Measurements from ENCODE around the gene CDH12. TPM values are rescaled to one million over a fixed set of nuclear protein-coding genes. Genes with fewer than 3 reads are reported as not detected.
"Not testable (repeated sequence)": the region's sequence is repeated elsewhere in the genome, so short reads cannot be mapped to it uniquely, and the experiment has no call there.

CDH12 gene
- total and polyA plus RNA-seq, 4 experiments from 2014 or later = not detected

DNA sequence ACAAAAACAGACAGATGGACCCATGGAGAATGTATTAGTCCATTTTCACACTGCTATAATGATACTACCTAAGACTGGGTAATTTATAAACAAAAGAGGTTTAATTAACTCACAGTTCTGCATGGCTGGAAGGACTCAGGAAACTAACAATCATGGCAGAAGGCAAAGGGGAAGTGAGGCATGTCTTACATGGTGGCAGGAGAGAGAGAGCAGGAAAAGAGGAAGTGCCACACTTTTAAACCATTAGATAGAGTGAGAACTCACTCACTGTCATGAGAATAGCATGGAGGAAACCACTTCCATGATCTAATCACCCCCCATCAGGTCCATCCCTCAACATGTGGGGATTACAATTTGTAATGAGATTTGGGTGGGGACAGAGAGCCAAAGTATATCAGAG, 808.9 kb downstream of the CDH12 start:
- no peaks in the 10 kb centered on the region for H3K9me3 ChIP-seq (ENCODE audit: control insufficient read depth in 1 of 2, low read length in 2 of 2)
- no peaks in the 10 kb centered on the region for H3K36me3 ChIP-seq (ENCODE audit: insufficient read depth, low read length)
- H3K9me3 Mint-ChIP-seq = peaks cover 0 to 30% (median 3%) of the 10 kb centered on the region in 8 donors
- intact Hi-C loops (cut with micrococcal nuclease) = no loop called here
- no peaks in the 10 kb centered on the region for H3K27me3 Mint-ChIP-seq
- ChIA-PET CTCF (ENCODE audit: partially characterized antibody) (no interaction called here), POLR2A (ENCODE audit: partially characterized antibody) (no interaction called here)
- no peaks in the 10 kb centered on the region for H3K36me3 Mint-ChIP-seq
- no peaks in the 10 kb centered on the region for H3K27me3 ChIP-seq (ENCODE audit: insufficient read depth, low read length)
- H3K27ac Mint-ChIP-seq = no peak overlapping the region
- no peak overlapping the region for H3K4me3 ChIP-seq (ENCODE audit: low read length in 2 of 2)
- DNase-seq = no peak
- H3K4me3 Mint-ChIP-seq = no peak overlapping the region
- no peaks in the 10 kb centered on the region for H3K4me1 ChIP-seq (ENCODE audit: insufficient read depth, low read length)
- no peak overlapping the region for H3K27ac ChIP-seq (ENCODE audit: low read depth, low read length)
- H3K4me1 Mint-ChIP-seq = no peaks in the 10 kb centered on the region

GRCh38 chr5:22036061-22036460, 817.1 kb downstream of the CDH12 start:
- Mint-ChIP-seq H3K4me1 (no peaks in the 10 kb centered on the region), H3K36me3 (no peaks in the 10 kb centered on the region), H3K9me3 (peaks cover 0 to 11% (median 6%) of the 10 kb centered on the region in 8 donors), H3K4me3 (no peak overlapping the region), H3K27ac (no peak overlapping the region), H3K27me3 (no peaks in the 10 kb centered on the region)
- POLR2A ChIA-PET (ENCODE audit: partially characterized antibody) = no interaction called here
- Histone ChIP-seq H3K36me3 (ENCODE audit: insufficient read depth, low read length) (no peaks in the 10 kb centered on the region), H3K4me3 (ENCODE audit: low read length in 2 of 2) (no peak overlapping the region), H3K4me1 (ENCODE audit: insufficient read depth, low read length) (no peaks in the 10 kb centered on the region), H3K27ac (ENCODE audit: low read depth, low read length) (no peak overlapping the region), H3K9me3 (ENCODE audit: control insufficient read depth in 1 of 2, low read length in 2 of 2) (no peaks in the 10 kb centered on the region), H3K27me3 (ENCODE audit: insufficient read depth, low read length) (no peaks in the 10 kb centered on the region)
- DNase-seq = no peak
- CTCF ChIA-PET (ENCODE audit: partially characterized antibody) = interaction anchor here (1.3 kb wide), 1 partner anchor 17 kb away, joined by 4 read pairs; no protein-coding TSS in a partner anchor
- intact Hi-C loops (cut with micrococcal nuclease) = no loop called here

DNA sequence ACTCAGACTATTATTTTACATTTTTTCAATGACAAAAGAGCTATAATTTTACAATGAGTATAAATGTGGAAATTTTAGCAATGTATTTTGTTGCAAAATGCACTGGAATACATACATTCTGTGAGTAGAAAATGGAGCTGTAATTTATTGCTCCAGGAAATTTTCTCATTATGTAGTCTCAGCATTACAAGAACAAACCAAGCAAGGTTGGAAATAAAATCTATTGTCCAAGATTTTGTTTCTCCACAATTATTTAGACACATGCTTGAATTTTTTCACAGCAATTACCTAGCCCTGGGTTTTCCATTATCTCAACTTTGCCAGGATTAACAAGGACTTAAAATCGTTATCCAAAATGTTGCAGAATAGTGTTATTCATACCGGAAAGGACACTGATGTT, 820.1 kb downstream of the CDH12 start:
- POLR2A ChIA-PET (ENCODE audit: partially characterized antibody) = no interaction called here
- Histone ChIP-seq H3K27ac (ENCODE audit: low read depth, low read length) (no peak overlapping the region), H3K4me3 (ENCODE audit: low read length in 2 of 2) (no peak overlapping the region), H3K27me3 (ENCODE audit: insufficient read depth, low read length) (no peaks in the 10 kb centered on the region), H3K9me3 (ENCODE audit: control insufficient read depth in 1 of 2, low read length in 2 of 2) (no peaks in the 10 kb centered on the region), H3K36me3 (ENCODE audit: insufficient read depth, low read length) (no peaks in the 10 kb centered on the region), H3K4me1 (ENCODE audit: insufficient read depth, low read length) (no peaks in the 10 kb centered on the region)
- H3K4me3 Mint-ChIP-seq = no peak overlapping the region
- no peak overlapping the region for H3K27ac Mint-ChIP-seq
- no peak for DNase-seq
- peaks cover 0 to 13% (median 3%) of the 10 kb centered on the region in 8 donors for H3K9me3 Mint-ChIP-seq
- H3K36me3 Mint-ChIP-seq = no peaks in the 10 kb centered on the region
- no peaks in the 10 kb centered on the region for H3K27me3 Mint-ChIP-seq
- intact Hi-C loops (cut with micrococcal nuclease) = no loop called here
- CTCF ChIA-PET (ENCODE audit: partially characterized antibody) = no interaction called here
- H3K4me1 Mint-ChIP-seq = no peaks in the 10 kb centered on the region

DNA sequence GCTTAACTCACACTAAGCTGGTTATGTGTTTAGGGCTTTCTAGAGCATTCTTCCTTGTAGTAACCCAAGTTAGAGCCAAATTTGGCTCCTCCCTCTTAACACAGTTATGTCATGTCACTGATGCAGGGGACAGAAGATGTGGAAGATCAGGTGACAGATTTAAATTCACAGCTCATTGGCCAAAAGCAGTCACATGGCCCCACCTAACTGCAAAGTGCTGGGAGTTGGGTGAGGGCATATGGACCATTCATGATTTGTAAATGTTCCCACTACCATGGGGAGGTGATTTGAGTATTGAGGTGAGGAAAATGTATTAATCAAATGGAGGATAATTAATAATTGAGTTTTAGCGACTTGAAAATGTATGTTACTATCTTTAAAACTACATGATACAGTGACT, 829.4 kb downstream of the CDH12 start:
- Mint-ChIP-seq H3K4me3 (no peak overlapping the region), H3K9me3 (peaks cover 0 to 16% (median 10%) of the 10 kb centered on the region in 8 donors), H3K27ac (no peak overlapping the region), H3K36me3 (no peaks in the 10 kb centered on the region), H3K27me3 (no peaks in the 10 kb centered on the region), H3K4me1 (no peaks in the 10 kb centered on the region)
- CTCF ChIA-PET (ENCODE audit: partially characterized antibody) = no interaction called here
- intact Hi-C loops (cut with micrococcal nuclease) = no loop called here
- no peaks in the 10 kb centered on the region for H3K4me1 ChIP-seq (ENCODE audit: insufficient read depth, low read length)
- no peaks in the 10 kb centered on the region for H3K27me3 ChIP-seq (ENCODE audit: insufficient read depth, low read length)
- DNase-seq = no peak
- H3K4me3 ChIP-seq (ENCODE audit: low read length in 2 of 2) = no peak overlapping the region
- H3K36me3 ChIP-seq (ENCODE audit: insufficient read depth, low read length) = no peaks in the 10 kb centered on the region
- POLR2A ChIA-PET (ENCODE audit: partially characterized antibody) = no interaction called here
- H3K9me3 ChIP-seq (ENCODE audit: control insufficient read depth in 1 of 2, low read length in 2 of 2) = no peaks in the 10 kb centered on the region
- H3K27ac ChIP-seq (ENCODE audit: low read depth, low read length) = no peak overlapping the region

DNA sequence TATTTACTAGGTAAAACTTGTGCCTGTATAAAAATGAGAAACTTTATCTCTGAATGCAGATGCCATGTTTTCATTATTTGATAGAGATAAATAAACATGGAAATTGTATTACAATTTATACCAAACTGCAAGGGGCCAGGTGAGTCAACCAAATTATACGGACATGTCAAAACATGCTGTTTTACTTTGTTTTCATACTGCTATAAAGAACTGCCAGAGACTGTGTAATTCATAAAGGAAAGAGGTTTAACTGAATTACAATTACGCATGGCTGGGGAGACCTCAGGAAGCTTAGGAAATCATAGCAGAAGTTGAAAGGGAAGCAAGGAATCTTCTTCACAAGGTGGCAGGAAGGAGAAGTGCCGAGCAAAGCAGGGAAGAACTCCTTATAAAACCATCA, 840.3 kb downstream of the CDH12 start:
- peaks cover 0 to 16% (median 3%) of the 10 kb centered on the region in 8 donors for H3K9me3 Mint-ChIP-seq
- CTCF ChIA-PET (ENCODE audit: partially characterized antibody) = not testable (repeated sequence)

GRCh38 chr5:22010808-22011207, 842.3 kb downstream of the CDH12 start:
- H3K27me3 ChIP-seq (ENCODE audit: insufficient read depth, low read length); H3K4me1 ChIP-seq (ENCODE audit: insufficient read depth, low read length); H3K4me3 ChIP-seq (ENCODE audit: low read length in 2 of 2); H3K4me3 Mint-ChIP-seq; DNase-seq; H3K27me3 Mint-ChIP-seq; H3K27ac Mint-ChIP-seq; intact Hi-C loops (cut with micrococcal nuclease); POLR2A ChIA-PET (ENCODE audit: partially characterized antibody); CTCF ChIA-PET (ENCODE audit: partially characterized antibody); H3K9me3 Mint-ChIP-seq; H3K36me3 Mint-ChIP-seq; H3K36me3 ChIP-seq (ENCODE audit: insufficient read depth, low read length); H3K4me1 Mint-ChIP-seq; H3K27ac ChIP-seq (ENCODE audit: low read depth, low read length); H3K9me3 ChIP-seq (ENCODE audit: control insufficient read depth in 1 of 2, low read length in 2 of 2): not testable (repeated sequence)

More for the DNA sequence above, 840.3 kb downstream of the CDH12 start:
- H3K36me3 Mint-ChIP-seq; H3K27ac ChIP-seq (ENCODE audit: low read depth, low read length); H3K36me3 ChIP-seq (ENCODE audit: insufficient read depth, low read length); H3K9me3 ChIP-seq (ENCODE audit: control insufficient read depth in 1 of 2, low read length in 2 of 2); H3K4me3 Mint-ChIP-seq; intact Hi-C loops (cut with micrococcal nuclease); POLR2A ChIA-PET (ENCODE audit: partially characterized antibody); H3K4me1 Mint-ChIP-seq; H3K4me3 ChIP-seq (ENCODE audit: low read length in 2 of 2); DNase-seq; H3K27ac Mint-ChIP-seq; H3K4me1 ChIP-seq (ENCODE audit: insufficient read depth, low read length); H3K27me3 ChIP-seq (ENCODE audit: insufficient read depth, low read length); H3K27me3 Mint-ChIP-seq: not testable (repeated sequence)

DNA sequence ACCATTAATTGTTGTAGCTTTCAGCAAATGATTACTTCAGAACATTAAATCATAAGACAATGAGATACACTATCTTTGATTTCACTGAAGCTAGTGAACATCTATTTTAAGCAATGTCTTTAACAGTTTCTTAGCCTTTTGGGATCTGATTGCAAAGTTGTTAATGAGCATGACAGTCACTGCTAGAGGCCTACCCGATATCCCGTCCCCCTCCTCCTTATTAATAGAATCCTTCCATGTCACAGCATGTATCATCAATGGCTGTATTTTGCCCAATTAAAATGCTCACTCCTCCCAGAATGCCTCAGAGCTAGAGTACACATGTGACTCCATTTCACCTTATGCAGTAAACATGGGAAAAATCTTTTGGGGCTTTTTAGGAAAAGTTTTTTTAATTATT, 852.0 kb downstream of the CDH12 start:
- H3K36me3 ChIP-seq (ENCODE audit: insufficient read depth, low read length); H3K4me1 ChIP-seq (ENCODE audit: insufficient read depth, low read length); H3K4me3 Mint-ChIP-seq; intact Hi-C loops (cut with micrococcal nuclease); H3K9me3 Mint-ChIP-seq; H3K27me3 ChIP-seq (ENCODE audit: insufficient read depth, low read length); H3K27ac Mint-ChIP-seq; POLR2A ChIA-PET (ENCODE audit: partially characterized antibody); CTCF ChIA-PET (ENCODE audit: partially characterized antibody); H3K4me3 ChIP-seq (ENCODE audit: low read length in 2 of 2); H3K27ac ChIP-seq (ENCODE audit: low read depth, low read length); H3K27me3 Mint-ChIP-seq; H3K9me3 ChIP-seq (ENCODE audit: control insufficient read depth in 1 of 2, low read length in 2 of 2); H3K36me3 Mint-ChIP-seq; H3K4me1 Mint-ChIP-seq; DNase-seq: not testable (repeated sequence)

DNA sequence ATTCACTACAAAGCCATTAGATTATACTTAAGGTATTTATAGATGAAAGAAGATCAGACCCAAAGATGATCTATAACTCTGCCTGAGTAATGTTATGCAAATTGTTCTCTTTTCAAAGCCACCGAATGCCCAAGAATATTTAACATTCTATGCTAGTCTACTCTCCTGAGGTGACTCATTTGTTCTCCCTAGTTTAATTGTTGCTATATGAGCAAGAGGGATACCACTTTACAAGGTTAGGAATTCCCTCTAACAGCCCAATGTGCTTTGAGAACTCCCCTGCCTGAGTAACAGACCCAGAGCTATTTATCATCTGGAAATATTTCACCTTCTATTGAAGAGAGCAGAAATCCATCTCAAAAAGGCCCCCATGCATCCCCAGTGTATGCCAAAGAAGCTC, 867.3 kb downstream of the CDH12 start:
- H3K27me3 ChIP-seq (ENCODE audit: insufficient read depth, low read length); H3K4me1 ChIP-seq (ENCODE audit: insufficient read depth, low read length); H3K9me3 Mint-ChIP-seq; H3K27ac Mint-ChIP-seq; intact Hi-C loops (cut with micrococcal nuclease); H3K27ac ChIP-seq (ENCODE audit: low read depth, low read length); DNase-seq; H3K9me3 ChIP-seq (ENCODE audit: control insufficient read depth in 1 of 2, low read length in 2 of 2); H3K27me3 Mint-ChIP-seq; H3K36me3 ChIP-seq (ENCODE audit: insufficient read depth, low read length); H3K4me3 ChIP-seq (ENCODE audit: low read length in 2 of 2); CTCF ChIA-PET (ENCODE audit: partially characterized antibody); H3K4me1 Mint-ChIP-seq; H3K36me3 Mint-ChIP-seq; H3K4me3 Mint-ChIP-seq; POLR2A ChIA-PET (ENCODE audit: partially characterized antibody): not testable (repeated sequence)
